ENCODE data around the gene SLITRK4. TPM values are rescaled to one million over a fixed set of nuclear protein-coding genes. Genes with fewer than 3 reads are reported as not detected.
A peak's percentile ranks its signal among the peaks of the same experiment; 100 is the strongest.

Gene SLITRK4
- total RNA-seq (1 to 10 TPM in 2 of 6 donors, under 1 TPM in 4; 0.32 to 1.3 (median 0.60) TPM), polyA plus RNA-seq (under 1 TPM; 0.07 to 0.19 TPM)

- H3K9me3 ChIP-seq, result no peaks in the 10 kb centered on the region
- no peak for FAIRE-seq
- no peaks in the 10 kb centered on the region for H3K4me1 ChIP-seq
- peak within 1 kb of the TSS in 3 of 4 donors; percentile 5 to 45 (median 35) for H3K4me3 ChIP-seq
- 3 to 32% methylated on average over 9 to 10 of the region's 10 CpGs for WGBS, 2 donors
- intact Hi-C loops (cut with DNase I), result no loop called here
- no peaks in the 10 kb centered on the region for H3K36me3 ChIP-seq
- DNase-seq, result peak in 4 of 6 donors; percentile 3 to 25 (median 16)
- peaks cover 0 to 18% (median 2%) of the 10 kb centered on the region in 4 donors for H3K27me3 ChIP-seq
- H3K27ac ChIP-seq, result no peak within 1 kb of the TSS
- peak; percentile 42 to 71 (median 64) for ATAC-seq
- TF ChIP-seq, protein P1, sequence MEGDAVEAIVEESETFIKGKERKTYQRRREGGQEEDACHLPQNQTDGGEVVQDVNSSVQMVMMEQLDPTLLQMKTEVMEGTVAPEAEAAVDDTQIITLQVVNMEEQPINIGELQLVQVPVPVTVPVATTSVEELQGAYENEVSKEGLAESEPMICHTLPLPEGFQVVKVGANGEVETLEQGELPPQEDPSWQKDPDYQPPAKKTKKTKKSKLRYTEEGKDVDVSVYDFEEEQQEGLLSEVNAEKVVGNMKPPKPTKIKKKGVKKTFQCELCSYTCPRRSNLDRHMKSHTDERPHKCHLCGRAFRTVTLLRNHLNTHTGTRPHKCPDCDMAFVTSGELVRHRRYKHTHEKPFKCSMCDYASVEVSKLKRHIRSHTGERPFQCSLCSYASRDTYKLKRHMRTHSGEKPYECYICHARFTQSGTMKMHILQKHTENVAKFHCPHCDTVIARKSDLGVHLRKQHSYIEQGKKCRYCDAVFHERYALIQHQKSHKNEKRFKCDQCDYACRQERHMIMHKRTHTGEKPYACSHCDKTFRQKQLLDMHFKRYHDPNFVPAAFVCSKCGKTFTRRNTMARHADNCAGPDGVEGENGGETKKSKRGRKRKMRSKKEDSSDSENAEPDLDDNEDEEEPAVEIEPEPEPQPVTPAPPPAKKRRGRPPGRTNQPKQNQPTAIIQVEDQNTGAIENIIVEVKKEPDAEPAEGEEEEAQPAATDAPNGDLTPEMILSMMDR (IDR thresholded peaks at IDR 0.05), result no peak
Measured at GRCh38 chrX:143635915-143636314, at the start of gene SLITRK4. Gene SLITRK4 (minus strand): TSS chrX:143636101. CDS start chrX:143631108, 4,993 bp downstream.

DNA sequence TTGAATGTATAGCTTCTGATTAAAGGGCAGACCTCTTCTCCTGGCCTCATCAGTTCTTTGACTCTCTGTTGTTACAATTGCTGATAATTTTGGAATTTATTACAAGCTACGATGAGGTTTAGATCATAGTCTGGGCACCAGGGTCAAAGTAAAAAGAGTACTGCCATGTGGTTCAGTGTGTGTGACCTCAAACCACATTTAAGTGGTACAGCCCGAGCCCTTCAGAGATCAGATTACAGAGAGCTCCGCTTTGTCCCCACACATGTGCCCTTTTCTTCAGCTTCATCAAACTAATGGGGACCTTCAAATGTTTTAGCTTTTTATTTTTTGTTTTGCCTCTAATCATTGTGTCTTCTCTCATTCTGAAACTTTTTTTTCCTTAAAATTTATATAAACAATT, 47.6 kb upstream of the SLITRK4 start:
- FAIRE-seq (no peak), DNase-seq (no peak), ATAC-seq (no peak)
- H3K27me3 ChIP-seq, result peaks cover 0 to 4% (median 3%) of the 10 kb centered on the region in 4 donors
- 38 to 49% methylated on average over 3 of the region's 3 CpGs for WGBS, 2 donors
- H3K4me3 ChIP-seq, result no peak overlapping the region
- intact Hi-C loops (cut with DNase I), result no loop called here
- no peak overlapping the region for H3K27ac ChIP-seq
- no peaks in the 10 kb centered on the region for H3K36me3 ChIP-seq
- no peaks in the 10 kb centered on the region for H3K9me3 ChIP-seq
- TF ChIP-seq, protein P1 (IDR thresholded peaks at IDR 0.05), result no peak
- no peaks in the 10 kb centered on the region for H3K4me1 ChIP-seq

DNA sequence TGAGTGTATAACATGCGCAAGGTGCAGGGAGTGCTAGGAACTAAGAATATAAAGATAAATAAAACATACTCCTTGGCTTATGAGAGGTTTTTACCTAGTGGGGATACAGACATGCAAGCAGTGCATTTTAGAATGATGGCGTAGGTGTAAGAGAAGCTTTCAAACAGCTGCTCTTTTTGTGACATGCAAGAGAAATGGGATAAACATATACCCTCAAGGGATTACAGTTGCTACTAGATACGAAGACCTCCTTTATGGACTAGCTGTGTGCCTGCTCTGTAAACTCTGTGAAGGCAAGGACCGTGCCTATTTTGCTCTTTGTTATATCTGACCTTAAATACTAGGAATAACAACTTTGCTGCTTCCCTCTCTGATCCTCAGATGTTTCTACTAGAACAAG, 39.0 kb upstream of the SLITRK4 start:
- FAIRE-seq, result no peak

DNA sequence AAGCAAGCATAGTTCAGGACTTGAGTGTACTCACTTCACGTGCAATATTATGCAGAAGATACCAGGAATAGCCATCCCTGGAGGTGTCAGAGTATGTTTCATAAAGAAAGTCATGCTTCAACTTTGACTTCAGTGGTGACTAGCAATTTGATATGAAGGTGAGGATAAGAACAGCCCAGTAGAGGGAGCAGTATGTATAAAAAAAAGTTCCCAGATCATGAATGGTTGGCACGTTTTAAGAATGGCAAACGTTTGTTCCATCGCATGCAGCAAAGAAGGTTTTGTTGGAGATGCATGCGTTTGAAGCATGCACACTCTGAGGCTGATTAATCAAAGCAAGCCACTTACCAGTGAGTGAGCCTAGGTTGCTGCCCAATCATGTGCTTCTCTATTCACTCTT, 33.5 kb upstream of the SLITRK4 start:
- 1 to 3% methylated on average over 5 of the region's 5 CpGs for WGBS, 2 donors
- peak; percentile 20 for FAIRE-seq
- no peak for DNase-seq
- peak in 2 of 4 donors; percentile 51 to 61 for ATAC-seq
- Histone ChIP-seq H3K27me3 (peaks cover 0 to 24% (median 5%) of the 10 kb centered on the region in 4 donors), H3K27ac (no peak overlapping the region), H3K4me1 (no peaks in the 10 kb centered on the region), H3K9me3 (no peaks in the 10 kb centered on the region), H3K36me3 (no peaks in the 10 kb centered on the region), H3K4me3 (no peak overlapping the region)
- intact Hi-C loops (cut with DNase I), result no loop called here
- TF ChIP-seq, protein P1 (IDR thresholded peaks at IDR 0.05), result peak in 2 of 4 donors; percentile 7 to 21

More for the DNA sequence above, 39.0 kb upstream of the SLITRK4 start:
- Histone ChIP-seq H3K4me1 (no peaks in the 10 kb centered on the region), H3K4me3 (no peak overlapping the region), H3K27ac (no peak overlapping the region), H3K9me3 (no peaks in the 10 kb centered on the region), H3K27me3 (peaks cover 0 to 11% (median 4%) of the 10 kb centered on the region in 4 donors), H3K36me3 (no peaks in the 10 kb centered on the region)
- intact Hi-C loops (cut with DNase I), result loop anchor here in 1 of 3 donors (5.0 kb wide), 1 partner anchor 192 kb away; no protein-coding TSS in a partner anchor
- TF ChIP-seq, protein P1 (IDR thresholded peaks at IDR 0.05), result no peak
- DNase-seq, result no peak
- ATAC-seq, result no peak
- WGBS, 2 donors, result 55 to 65% methylated on average over 4 of the region's 4 CpGs

DNA sequence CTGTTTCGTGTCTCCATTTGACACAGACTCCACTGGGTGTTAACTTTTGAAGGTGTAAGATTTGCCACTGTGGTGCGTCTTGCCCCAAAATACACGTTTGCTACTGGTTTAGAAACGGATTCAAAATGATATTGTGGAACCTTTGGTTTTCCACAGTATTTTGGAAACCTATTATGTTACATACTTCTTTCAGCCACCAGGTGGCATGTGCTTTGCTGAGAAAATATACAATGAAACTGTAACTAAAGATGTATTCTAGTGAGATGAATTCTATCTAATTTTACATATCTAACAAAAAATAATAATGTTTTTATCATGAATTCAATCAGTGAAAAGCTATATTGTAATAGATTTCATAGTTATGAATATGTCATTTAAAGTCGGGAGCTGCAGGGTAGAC, 28.4 kb upstream of the SLITRK4 start:
- 32 to 34% methylated on average over 5 of the region's 5 CpGs for WGBS, 2 donors
- TF ChIP-seq, protein P1 (IDR thresholded peaks at IDR 0.05), result peak; percentile 19 to 59 (median 55)
- DNase-seq (no peak), ATAC-seq (peak in 2 of 4 donors; percentile 48 to 62), FAIRE-seq (peak; percentile 94)
- Histone ChIP-seq H3K4me3 (no peak overlapping the region), H3K27ac (no peak overlapping the region), H3K27me3 (peaks cover 0 to 10% (median 2%) of the 10 kb centered on the region in 4 donors), H3K9me3 (no peaks in the 10 kb centered on the region), H3K36me3 (no peaks in the 10 kb centered on the region), H3K4me1 (no peaks in the 10 kb centered on the region)
- intact Hi-C loops (cut with DNase I), result no loop called here

Measured in pancreas (tissue), 10 donors.